GM18873 (cell line): ENCODE results near the gene C19orf12.
"Not testable (repeated sequence)": the region's sequence is repeated elsewhere in the genome, so short reads cannot be mapped to it uniquely, and the experiment has no call there.

Experiments
- ATAC-seq: cut with Tn5 transposase; IDR thresholded peaks from one replicate; pipeline ENCODE4 v1.9.1; 2021; ENCODE audit warnings: mild to moderate bottlenecking, moderate library complexity, moderate number of reproducible peaks; ENCODE audit not compliant: unreplicated experiment, low FRiP score

Gene C19orf12

DNA sequence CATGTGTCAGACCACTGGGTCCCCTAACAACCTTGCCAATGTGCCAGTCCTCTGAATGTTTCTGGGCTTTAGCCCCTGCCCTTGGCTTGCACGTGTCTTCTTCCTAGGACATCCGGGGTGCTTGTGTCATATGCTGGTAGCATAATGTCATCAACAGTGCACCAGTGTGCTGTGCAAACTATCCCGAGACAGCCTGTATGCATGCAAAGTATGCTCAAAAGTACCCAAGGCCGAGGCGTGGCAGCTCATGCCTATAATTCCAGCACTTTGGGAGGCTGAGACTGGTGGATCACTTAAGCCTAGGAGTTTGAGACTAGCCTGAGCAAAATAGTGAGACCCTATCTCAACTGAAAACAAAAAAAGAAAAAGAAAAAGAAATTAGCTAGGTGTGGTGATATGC lies 20.8 kb upstream of the C19orf12 start:
- no peak for ATAC-seq

DNA sequence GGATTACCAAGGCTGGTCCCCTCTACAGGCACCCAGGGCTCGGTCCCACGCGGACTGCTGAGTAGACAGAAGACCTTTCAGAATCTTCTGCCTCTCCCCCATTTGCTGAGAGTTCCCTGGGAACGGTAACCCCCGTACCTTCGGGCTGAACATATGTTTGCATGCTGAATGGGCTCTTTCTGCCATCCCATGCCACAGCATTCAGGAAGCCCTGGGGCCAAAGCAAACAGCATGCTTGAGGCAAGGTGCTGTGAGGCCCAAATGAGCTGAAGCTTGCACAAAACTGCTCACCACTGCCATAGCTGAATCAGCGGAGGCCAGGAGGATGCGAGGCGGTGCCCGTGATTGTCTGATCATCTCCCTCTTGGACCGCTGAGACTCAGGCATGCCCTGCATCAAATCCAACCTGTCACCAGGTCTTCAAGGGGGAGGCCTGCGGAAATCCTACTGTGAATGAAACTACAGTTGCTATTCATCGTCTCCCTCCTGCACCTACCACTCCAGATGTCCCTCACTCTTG lies 16.3 kb upstream of the C19orf12 start:
- no peak for ATAC-seq

DNA sequence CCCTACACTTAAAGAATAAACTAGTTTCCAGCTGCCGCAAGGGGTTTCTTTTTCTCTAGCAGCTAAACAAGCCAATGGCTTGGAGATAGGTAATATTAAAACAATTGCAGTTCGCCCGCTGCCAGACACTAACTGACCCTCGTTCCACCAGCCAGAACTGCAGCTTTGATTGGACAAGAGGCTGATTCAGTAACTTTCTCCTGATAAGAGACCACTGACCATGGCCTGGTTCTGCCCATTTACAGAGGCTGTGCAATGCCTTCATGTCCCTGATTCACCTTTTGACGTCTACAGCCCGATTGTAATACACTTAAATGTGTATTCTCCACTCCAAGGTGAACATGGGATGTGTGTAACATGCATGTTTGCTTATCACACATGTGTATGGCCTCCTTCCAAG lies 12.8 kb upstream of the C19orf12 start:
- no peak for ATAC-seq

DNA sequence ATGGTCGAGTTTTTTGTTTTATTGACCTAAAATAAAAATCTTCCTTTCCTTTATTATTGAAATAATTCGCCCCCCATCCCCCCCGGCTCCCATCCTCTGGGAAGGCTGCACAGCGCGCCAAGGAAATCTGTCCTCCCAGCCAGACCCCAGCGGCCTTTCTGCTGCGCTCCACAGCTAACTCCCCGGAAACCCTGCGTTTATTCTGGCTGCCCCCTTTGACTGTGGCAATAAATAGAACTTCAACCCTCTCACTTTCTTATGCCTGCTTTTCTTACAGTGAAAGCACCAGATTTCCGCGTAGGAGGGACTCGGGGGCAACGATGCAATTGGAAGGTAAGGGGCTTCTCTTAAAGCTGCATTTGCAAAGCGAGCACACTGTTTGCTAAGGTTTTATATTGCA lies 9.7 kb upstream of the C19orf12 start:
- ATAC-seq: no peak

DNA sequence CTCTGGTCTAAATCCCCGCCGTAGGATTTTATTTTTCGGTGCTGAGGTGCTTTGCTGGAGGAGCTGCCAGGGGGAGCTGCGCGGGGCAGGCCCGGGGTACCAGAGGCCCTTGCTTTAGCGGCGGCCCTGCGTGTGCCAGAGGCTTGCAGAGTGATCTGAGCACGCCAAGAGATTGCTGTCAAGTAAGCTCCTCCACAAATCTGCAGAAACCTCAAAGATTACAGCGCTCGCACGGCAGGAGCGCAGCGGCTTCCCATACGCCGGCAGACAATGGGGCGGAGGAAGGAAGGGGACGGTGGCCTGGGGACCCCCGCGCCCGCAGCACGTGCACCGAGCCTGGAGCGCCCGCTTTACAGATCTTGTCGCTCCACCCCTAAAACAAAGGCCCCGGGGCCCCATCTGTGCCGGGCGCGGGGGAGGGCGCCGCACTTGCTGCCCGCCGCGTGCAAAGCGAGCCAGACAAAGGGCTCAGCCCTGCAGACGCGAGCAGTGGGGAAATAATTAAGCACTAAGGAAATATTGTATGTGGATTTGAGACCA lies 9.1 kb upstream of the C19orf12 start:
- ATAC-seq: no peak

DNA sequence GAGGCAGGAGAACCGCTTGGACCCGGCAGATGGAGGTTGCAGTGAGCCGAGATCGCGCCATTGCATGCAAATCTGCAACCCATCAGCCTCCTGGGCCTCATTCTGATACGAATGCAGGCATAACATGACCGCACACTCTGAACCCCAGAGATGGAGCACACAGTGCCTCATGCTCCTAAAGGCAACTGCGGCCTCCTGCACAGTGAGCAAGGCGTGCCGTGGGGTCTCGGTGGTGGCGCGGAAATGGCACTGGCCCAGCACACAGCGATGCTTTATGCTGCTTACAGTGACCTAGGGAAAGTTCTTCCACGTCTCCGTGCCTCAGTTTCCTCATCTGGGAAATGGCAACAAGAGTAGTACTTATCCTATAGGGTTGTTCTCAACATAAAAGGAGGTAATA lies 2.0 kb upstream of the C19orf12 start:
- ATAC-seq: no peak

DNA sequence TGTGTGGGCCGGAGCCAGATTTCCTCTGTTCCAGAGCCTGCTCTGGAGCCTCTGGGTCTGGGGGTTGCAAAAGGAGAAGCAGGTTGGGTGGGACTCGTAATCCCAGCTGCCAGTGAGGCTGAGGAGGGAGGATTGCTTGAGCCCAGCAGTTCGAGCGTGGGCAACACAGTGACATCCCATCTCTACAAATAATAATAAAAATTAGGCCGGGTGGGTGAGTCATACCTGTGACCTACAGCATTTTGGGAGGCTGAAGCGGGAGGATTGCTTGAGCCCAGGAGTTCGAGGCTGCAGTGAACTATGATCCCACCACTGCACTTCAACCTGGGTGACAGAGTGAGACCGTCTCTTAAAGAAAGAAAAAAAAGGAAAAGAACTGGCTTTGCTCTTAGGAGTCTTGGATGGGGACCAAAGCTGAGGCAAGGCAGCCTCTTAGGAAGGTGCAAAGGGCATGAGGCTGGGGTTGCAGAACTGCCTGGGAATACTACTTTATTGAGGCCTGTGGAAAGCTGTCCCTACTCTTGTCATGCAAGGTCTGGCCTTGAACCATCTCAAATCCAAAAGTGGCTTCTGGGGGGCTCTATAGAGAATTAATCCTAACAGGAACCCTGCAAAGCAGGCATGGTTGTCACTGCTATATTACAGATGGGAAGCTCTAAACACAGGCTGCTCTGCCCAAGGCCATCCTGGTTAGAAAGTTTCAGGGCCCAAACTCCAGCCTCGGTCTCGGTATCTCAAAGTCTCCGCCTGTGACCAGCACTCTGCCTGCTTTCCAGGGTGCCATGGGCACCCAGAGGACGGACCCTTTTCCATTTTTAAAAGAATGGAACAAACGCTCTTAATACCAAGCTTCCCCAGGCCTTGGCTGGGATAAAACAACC lies 880 bp upstream of the C19orf12 start:
- peak; percentile 11 for ATAC-seq

DNA sequence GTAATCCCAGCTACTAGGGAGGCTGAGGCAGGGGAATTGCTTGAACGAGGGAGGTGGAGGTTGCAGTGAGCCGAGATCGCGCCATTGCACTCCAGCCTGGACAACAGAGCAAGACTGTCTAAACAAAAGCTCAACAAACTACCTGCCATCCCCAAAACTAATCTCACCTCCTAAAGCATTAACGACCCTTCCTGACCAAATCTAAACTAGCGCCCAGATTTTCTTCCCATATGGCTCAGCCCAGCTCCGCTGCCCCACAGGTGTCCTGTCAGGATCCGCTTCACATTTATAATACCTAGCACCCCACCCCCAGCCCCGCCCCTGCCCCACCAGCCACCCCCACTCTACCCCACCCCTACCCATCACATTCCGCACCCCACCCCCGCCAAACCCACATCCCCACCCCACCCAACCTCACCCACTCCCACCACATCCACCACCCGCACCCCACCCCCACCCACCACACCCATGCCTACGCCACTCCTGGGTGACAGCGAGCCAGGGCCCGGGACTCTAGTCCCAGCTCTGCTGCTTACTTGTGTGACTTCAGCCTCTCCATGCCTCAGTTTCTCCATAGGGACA lies 599 bp downstream of the C19orf12 start:
- no peak for ATAC-seq

DNA sequence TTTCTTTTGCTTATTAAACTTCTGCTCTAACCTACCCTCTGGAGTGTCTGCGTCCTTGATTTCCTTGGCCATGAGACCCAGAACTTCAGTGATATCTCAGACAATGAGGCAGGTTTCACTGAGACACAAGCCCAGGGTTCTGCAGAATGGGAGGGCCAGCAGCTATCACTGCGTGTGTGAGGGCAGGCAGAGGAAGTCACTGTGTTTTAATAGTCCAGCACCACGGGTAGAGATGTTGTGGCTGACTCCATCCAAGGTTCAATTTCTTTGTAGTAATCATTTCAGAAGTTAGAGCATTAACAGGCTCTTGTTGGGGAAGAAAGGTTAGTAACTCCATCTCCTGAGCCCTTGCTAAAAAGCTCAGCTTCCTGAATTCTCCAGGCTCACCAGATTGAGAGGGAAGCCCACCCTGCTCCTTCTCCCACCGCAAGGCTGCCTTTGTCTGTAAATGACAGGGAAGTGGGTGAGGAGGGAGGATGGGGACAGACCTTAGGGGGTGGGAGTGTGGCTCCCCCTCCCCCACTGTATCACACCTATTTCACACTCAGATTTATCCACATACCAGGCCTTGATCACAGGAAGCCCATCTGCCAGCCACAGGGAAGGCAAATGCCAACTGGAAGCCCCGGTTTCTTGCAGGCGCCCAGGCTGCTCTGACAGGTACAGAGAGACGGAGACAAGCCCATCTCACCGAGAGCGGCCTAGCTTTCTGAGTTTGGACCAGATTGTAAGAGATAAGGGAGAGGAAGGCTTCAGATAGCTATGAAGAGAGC lies 2.1 kb downstream of the C19orf12 start:
- ATAC-seq: no peak

DNA sequence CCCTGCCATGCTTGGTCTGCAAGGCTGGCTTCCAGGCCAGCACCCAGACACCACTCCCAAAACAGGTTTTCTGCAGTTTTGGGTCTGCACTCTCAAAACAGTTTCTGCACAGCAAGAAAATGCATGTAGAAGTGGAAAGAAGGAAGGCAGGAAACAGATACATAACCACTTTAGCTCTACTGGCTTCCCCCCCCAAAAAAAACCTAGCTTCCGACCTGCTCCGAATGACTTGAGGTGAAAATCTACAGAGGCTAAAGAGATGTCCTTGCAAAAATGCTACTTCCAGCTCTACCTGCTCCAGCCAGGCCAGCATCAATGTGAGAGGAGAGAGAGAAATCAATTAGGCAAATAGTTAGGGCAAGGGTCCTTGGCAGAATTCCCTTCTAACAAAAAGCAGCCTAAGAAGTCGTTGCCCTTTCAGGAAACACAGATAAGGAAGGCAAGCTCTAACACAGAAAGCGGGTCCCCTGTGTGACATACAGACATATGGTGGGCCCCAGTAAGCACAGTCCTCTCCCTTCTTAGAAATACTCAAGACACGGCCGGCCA lies 3.4 kb downstream of the C19orf12 start:
- no peak for ATAC-seq

DNA sequence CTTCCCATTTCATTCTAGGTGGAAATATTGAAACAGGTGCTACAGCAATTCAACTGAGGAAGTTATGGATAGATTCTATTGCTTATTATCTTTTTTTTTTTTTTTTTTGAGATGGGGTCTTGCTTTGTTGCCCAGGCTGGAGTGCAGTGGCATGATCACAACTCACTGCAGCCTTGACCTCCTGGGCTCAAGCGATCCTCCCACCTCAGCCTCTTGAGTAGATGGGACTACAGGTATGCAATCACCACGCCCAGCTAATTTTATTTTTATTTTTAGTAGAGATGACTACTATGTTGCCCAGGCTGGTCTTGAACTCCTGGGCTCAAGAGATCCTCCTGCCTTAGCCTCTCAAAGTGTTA lies 5.6 kb downstream of the C19orf12 start:
- not testable (repeated sequence) for ATAC-seq

DNA sequence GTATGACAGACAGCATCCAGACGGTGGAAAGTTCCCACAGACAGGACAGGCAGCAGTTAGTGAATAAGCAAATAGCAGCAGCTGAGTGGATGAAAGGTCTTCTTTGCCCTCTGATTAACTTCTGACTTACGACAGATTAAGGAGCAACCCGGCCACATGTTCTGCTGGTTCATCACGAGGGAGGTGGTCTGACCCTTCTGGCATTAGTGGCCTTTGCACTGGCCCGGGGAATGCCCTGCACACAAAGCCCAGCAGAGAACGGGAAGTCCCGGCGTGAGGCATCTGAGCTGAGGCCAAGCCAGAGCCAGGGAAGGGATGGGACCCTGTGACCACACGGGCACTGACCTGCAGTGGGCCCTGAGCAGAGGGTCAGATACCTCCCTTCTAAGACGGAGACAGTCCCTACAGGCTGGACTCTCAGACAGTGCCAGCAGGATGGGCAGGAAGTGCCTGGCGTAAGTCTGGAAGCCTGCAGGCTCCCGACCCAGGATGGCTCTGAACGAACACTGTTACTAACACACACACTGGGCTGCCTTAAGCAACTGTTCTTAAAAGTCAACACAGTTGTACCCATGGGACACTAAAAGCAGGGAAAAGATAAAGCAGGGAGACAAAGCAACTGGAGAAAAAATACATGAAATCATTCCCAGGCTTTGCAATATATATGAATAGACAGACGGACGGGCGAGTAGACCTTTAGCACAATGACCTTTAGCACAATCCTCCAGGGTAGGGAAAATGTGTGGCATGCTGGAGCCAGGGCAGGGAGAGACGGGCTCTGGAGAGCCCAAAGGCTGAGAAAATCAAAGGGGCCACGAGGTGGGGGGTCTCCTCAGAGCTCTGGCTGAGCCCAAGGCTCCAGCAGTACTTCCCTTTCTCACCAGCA lies 6.3 kb downstream of the C19orf12 start:
- ATAC-seq: no peak

DNA sequence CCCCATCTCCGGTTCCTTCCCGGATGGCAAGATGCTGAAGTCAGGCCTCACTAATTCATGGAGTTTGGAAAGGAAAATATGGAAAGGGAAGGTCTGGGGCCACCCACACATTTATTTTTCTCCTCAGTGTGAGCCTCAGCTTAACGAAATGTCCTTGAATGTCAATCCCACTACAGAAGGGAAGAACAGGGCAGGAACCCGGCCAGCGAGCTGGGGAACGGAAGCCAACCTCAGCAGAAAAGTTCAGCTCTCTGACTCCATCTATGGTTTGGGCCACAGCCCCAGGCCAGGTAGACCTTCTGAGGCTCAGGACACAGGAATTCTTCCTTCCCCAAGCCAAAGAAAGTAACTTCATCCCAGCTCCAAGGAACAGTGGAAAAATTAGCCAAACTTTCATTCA lies 8.4 kb downstream of the C19orf12 start:
- no peak for ATAC-seq

DNA sequence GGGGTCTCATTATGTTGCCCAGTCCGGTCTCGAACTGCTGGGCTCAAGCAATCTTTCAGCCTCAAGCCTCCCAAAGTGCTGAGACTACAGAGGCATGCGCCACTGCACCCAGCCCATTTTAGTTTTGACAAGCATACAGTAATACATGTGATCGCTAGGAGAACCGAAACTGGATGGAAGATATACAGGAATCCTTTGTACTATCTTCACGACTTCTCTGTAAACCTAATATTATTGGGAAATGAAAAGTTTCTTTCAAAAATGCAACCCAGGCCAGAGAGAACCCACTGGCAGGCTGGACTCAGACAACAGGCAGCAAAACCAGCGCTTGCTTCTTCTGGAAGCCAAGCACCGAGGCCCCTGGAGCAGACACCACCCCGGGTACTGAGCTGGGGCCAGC lies 9.4 kb downstream of the C19orf12 start:
- ATAC-seq: no peak

DNA sequence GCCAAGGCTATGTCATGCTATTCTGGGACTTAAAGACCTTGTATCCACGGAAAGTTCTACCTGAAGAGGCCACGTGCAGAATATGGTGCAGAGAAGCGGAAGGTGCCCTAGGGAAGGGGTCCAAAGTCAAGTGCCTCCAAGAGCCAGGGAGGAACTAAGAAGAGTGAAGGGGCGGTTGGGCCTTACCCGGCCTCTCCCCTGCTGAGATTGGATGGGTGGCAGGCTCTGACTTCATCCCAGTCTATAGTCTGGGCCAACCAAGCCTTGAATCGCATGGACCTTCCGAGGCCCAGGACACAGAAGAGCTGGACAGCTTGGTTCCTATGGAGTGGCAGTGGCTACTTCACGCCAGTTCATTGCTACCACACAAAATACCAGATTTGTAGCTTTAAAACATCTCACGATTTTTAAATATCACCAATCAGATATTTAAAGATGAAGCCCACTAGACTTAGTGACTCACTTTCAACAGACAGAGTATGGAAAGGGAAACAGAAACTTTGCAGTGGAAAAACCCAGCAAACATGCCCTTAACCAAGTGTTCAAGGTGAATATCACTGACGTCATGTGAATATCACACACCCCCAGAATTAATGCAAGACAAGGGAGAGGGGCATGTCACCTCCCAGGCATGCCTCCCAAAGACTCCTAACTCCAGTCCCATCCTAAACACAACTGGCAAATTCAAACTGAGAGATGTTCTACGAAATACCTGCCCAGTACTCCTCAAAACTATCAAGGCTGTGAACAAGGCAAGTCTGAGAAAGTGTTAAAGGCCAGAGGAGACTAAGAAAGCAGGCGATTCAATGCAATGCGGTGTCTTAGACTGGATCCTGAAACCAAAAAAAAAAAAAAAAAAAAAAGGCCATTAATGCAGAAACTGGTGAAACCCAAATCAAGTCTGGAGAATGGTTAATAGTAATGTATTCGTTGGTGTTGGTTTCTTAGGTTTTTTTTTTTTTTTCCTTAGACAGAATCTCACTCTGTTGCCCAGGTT lies 10.2 kb downstream of the C19orf12 start:
- ATAC-seq: no peak

DNA sequence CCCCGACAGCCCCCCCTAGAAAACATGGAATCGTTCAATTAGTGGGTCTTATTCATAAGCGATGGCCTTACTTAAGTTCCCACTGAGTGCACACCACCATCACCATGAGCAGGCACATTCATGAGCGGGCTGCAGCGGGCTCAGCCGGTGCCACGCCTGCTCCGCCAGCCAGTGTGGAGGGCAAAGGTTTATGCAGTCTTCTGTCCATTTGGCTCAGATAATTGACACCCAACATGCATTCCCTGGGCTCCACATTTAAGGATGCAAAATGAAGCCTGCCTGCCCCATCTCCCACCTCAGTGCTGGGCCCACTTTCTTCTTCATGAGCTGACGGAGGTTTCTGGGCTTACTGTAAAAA lies 12.1 kb downstream of the C19orf12 start:
- ATAC-seq: no peak

DNA sequence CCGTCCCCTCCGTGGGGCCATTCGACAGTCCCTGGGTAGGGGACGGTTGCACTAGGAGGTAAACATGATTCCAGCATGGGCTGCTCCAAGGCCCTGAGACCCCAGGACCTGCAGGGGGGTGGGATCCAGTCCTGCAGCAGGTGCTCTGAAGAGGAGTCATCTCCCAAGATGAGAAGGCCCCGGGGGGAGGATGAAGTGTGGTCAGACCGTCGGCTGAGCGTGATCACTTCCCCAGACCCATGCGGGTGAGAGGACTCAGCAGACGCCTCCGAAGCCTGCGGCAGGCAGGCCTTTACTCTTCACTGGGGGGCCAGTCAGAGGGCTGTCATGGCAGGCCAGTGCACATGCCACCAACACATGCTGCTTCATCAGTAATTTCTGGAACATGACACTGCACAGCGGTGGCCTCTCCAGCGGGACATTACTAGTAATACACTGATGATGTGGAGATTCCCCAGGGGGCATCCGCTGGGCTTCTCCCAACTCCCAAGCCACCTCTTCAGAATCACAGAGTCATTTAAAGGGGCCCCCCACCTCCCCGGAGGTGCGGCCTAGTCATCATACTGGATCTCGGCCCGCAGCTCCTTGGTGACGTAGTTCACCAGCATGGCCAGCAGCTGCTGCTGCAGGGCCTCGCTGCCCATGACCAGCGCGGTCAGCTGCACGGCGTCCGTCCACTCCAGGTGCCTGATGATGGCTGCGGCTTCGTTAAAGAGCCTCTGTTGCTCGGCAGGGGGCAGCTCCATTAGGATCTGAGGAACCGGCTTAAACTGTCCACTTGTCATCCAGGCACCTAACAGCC lies 12.7 kb downstream of the C19orf12 start:
- ATAC-seq: no peak

DNA sequence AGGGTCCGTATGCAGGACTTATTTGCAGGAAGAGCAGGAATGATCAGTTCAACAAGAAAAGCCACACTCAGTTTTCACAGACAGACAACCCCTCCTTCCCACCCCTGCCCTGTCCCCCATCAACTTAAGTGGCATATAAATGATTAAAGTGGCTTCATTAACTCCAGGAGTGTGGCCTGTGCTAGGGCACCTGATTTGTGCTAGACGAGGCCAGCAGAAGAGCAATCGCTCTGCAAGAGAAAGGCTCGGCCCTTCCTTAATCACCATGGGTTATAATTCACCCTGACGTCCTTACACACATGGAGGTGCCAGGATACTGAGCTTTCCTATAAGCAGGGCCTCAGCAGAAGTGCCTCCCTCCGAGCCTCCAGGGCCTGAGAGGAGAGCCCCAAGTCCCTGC lies 14.6 kb downstream of the C19orf12 start:
- no peak for ATAC-seq
